Glomerular visceral epithelial cell (primary cell): Measurements from ENCODE around the gene UNC13B.
"Not testable (repeated sequence)": the region's sequence is repeated elsewhere in the genome, so short reads cannot be mapped to it uniquely, and the experiment has no call there.

Experiments used
- DNase-seq: peaks from one replicate; pipeline ENCODE4 v3.0.0-alpha.2; 2016; ENCODE audit errors: extremely low spot score

UNC13B gene

DNA sequence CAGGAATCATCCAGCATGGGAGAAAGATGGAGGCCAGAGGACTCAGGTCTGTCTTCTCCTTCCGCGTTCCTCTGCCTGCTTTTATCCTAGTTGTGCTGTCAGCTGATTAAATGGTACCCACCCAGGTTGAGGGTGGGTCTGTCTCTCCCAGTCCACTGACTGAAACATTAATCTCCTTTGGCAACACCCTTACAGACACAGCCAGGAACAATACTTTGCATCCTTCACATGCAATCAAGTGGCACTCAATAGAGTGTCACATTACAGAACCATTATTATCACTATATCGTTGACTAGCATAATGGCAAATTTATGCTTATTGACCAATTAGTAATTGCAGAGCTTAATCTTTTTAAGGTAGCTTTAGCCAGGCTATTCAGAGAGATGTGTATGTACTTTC is 64.8 kb downstream of the UNC13B start:
- no peak for DNase-seq

- DNase-seq, result no peak
These were observed 65.5 kb downstream of the UNC13B start for GRCh38 chr9:35227284-35227683.

GRCh38 chr9:35229066-35229778 is 67.4 kb downstream of the UNC13B start:
- DNase-seq, result no peak

GRCh38 chr9:35229779-35230143 is 68.0 kb downstream of the UNC13B start:
- no peak for DNase-seq

DNA sequence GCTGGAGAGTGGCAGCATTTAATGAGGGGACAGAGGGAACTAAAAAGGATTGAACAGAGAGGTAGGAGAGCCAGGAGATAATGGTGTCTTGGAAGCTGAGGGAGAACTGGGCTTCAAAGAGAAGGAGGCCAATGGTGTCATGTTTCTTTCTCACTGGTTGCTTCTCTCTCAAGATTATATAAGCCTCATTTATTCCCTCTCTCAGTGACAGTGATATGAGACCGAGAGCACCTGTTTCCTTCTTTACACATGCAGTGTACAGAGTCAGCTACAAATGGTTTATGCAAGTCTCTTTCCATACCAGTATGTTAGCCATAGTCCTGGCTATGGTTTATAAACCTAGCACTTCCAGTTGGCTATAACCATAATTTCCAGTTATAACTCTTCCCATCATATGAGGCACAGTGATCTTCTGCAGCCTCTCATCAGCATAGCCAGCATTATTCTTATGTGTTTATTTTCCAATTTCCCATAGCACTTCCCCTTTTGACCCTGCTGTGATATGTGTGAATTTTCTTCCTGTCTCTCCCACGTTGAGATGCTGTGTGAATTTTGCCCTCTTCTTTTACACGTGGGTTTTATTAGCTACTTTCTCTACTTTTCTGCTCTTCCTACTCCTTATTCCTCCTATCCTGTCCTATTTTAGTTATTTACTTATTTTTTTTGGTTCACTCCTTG is 71.2 kb downstream of the UNC13B start:
- DNase-seq, result no peak

GRCh38 chr9:35236692-35237091 is 74.9 kb downstream of the UNC13B start:
- no peak for DNase-seq

DNA sequence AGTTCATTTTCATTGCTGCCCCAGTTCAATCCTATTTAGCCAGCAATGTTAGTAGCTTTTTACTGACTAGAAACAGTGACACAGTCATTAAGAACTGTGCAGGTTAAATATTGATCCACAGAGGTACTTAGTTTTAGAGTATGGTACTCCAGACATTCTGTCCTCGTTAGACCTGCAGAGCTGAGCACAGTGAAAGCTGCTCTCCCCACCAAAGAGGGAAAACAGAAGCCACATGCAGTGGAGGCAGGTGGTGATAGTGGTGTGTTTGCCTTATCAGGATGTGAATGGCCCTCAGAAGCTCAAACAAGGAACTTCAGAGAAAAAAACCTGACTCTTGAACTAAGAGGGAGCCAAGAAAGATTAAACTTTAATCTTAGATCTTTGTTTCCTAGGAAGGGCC is 75.5 kb downstream of the UNC13B start:
- DNase-seq, result no peak

DNA sequence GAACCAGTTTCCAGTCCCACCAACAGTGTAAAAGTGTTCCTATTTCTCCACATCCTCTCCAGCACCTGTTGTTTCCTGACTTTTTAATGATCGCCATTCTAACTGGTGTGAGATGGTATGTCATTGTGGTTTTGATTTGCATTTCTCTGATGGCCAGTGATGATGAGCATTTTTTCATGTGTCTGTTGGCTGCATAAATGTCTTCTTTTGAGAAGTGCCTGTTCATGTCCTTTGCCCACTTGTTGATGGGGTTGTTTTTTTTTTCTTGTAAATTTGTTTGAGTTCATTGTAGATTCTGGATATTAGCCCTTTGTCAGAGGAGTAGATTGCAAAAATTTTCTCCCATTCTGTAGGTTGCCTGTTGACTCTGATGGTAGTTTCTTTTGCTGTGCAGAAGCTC is 84.1 kb downstream of the UNC13B start:
- DNase-seq, result not testable (repeated sequence)

GRCh38 chr9:35253075-35253474 is 91.3 kb downstream of the UNC13B start:
- DNase-seq, result no peak

- DNase-seq, result no peak
These were observed 92.4 kb downstream of the UNC13B start for GRCh38 chr9:35254237-35254636.

GRCh38 chr9:35254984-35255857 is 93.4 kb downstream of the UNC13B start:
- no peak for DNase-seq

DNA sequence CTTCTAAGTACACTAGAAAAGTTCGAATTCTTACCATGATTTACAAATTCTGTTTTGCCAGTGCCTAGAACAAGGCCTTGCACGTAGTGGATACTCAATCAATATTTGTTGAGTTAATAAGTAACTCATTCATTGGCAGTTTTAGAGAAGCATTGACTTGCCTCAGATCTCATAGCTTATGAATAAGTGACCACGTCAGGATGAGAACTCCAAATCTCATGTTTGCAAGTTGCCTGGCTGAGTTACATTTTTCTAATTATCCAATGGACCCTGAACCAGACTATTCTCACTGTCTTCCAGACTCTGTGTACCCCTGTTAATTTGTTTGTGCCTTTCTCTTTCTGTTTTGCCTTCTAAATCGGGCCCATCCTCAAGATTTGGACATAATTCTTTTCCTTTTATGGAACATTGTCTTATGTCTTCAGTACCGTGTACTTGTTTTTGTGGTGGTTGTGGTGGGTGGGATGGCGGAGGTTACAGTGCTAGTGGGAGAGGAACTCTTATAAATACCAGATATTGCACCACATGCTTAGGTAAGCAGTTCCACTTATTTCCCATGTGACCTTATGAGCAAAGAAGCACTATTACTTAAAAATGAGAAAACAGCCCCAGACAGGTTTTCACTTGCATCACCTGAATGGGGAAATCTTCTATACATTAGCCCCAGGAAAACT is 96.3 kb downstream of the UNC13B start:
- no peak for DNase-seq

GRCh38 chr9:35258660-35259474 is 97.1 kb downstream of the UNC13B start:
- DNase-seq, result peak; percentile 61

GRCh38 chr9:35260186-35260585 is 98.4 kb downstream of the UNC13B start:
- DNase-seq, result no peak

DNA sequence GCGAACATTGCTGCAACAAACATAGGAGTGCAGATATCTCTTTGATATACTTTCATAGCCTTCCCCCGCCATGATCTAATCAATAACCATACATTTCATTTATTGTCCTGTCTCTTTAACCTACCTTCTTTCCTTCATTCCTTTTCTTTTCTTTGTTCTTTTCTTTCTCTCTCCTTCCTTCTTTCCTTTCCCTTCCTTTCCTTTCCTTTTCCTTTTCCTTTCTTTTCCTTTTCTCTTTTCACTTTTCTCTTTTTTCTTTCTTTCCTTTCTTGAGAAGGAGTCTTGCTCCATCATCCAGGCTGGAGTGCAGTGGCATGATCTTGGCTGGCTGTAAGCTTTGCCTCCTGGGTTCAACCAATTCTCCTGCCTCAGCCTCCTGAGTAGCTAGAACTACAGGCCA is 100.3 kb downstream of the UNC13B start:
- no peak for DNase-seq

GRCh38 chr9:35267710-35268109 is 105.9 kb downstream of the UNC13B start:
- no peak for DNase-seq

- DNase-seq, result no peak
These were observed 108.1 kb downstream of the UNC13B start for GRCh38 chr9:35269919-35270318.

DNA sequence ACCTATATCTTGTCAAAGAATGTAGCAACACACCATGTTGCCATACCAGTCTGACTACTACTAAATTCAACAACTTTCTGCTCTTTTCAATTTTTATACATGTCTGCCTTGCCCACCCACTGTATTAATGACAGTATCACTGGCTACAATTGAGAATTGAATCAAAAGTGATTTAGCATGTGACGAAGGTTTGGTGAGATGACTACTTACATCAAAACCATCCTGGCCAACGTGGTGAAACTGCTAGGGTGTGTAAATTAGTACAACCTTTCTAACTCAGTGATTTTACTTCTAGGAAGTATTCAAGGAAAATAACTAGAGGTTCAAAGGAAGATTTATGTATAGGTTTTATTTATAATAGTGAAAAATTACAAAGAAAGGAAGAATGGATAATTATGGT is 109.8 kb downstream of the UNC13B start:
- DNase-seq, result no peak

GRCh38 chr9:35272989-35273388 is 111.2 kb downstream of the UNC13B start:
- DNase-seq, result peak; percentile 15

DNA sequence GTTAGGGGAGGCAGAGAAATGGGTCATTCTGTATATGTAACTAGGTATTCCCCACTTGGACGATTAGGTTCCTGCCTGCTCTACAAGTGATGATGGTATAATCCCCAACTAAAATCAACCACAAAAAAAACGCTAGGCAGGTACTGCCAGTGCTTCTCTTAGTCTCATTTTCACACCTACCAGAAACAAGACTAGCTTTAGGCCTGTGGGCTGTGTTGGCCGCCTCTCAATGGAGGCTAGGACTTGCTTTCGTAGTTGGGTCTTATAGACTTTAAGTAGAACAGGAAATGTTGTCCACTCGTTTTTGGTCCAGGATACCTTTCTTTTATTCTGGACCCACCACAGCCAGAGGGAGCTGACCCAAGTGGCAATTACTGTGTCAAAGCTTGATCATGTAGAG is 111.8 kb downstream of the UNC13B start:
- no peak for DNase-seq

DNA sequence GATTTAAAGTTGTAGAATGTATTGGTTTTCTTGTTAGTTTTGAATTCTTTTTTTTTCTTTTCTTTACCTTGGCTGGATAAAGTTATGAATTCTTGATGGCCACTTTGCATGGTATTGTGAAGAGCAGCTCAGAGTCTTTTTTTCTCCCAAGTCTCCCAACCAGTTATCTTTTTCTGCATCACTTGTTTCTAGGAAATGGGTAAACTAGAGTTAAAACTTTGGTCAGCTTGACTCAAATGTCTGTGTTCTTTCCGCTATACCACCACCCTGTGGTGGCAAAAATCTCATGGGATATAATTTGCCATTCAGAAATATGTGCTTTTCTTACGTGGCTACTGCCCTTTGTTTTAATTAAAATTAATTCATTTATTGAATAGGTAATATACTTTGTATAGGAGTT is 113.2 kb downstream of the UNC13B start:
- no peak for DNase-seq
